Stimulated activated CD4-positive, alpha-beta T cell treated with anti-CD3 and anti-CD28 coated beads, TNF-alpha, amount 100 ng/mL, for 1 hour (primary cell): ENCODE data around the gene MNDA.
"Not testable (repeated sequence)": the region's sequence is repeated elsewhere in the genome, so short reads cannot be mapped to it uniquely, and the experiment has no call there.

ENCODE experiments used
- DNase-seq, 3 donors: peaks; one replicate each; pipeline ENCODE4 v3.0.0-alpha.2; 2020; ENCODE audit warnings: low read depth in 3 of 3, low spot score in 1 of 3

MNDA gene

DNA sequence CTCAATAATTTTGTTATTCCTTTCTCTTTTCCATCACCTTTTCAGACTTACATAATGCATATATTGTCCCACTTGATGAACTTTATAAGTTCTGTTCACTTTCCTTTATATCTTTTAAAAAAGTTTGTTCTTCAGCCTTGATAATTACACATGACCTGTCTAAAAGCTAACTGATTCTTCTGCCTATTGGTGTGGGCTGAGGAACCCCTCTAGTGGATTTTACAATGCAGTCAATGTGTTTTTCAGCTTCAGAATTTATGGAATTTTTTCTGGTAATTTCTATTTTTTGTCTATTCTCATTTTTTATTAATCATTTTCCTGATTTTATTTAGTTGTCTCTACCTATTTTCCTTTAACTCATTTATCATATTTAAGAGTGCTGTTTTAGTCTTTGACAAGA, 7.5 kb downstream of the MNDA start:
- DNase-seq: no peak

- DNase-seq: no peak
Measured at GRCh38 chr1:158839566-158839965, 8.4 kb downstream of the MNDA start.

- no peak for DNase-seq
Measured at GRCh38 chr1:158840236-158840635, 9.1 kb downstream of the MNDA start.

DNA sequence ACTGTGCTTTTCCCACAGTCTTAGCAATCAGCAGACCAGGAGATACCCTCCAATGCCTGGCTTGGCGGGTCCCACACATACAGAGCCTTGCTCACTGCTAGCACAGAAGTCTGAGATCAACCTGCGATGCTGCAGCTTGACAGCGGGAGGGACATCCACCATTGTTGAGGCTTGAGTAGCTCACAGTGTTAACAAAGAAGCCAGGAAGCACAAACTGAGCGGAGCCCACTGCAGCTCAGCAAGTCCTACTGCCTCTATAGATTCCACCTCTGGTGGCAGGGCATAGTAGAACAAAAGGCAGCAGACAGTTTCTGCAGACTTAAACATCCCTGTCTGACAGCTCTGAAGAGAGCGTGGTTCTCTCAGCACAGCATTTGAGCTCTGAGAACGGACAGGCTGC, 33.4 kb downstream of the MNDA start:
- no peak for DNase-seq

- DNase-seq: not testable (repeated sequence)
Measured at GRCh38 chr1:158870438-158870837, 39.3 kb downstream of the MNDA start.

- no peak for DNase-seq
Measured at GRCh38 chr1:158873141-158873540, 42.0 kb downstream of the MNDA start.

DNA sequence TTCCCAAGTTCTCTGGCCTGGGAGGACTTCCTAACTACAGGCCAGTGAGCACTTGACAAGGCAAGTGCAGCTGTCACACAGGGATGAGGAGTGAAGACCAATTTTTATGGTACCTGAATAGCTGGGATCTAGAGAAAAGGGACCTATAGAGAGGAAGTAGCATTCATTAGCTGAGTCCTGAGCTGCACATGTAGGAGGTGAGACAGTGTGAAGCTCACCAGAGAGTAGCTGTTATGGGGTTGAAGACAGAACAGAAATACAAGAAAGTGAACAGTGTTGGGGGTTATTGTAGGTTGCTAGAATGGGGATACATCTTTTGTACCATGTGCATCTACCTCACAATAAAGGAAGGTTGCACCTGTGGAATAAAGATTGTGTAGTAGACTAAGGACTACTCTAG, 62.5 kb downstream of the MNDA start:
- DNase-seq: no peak

DNA sequence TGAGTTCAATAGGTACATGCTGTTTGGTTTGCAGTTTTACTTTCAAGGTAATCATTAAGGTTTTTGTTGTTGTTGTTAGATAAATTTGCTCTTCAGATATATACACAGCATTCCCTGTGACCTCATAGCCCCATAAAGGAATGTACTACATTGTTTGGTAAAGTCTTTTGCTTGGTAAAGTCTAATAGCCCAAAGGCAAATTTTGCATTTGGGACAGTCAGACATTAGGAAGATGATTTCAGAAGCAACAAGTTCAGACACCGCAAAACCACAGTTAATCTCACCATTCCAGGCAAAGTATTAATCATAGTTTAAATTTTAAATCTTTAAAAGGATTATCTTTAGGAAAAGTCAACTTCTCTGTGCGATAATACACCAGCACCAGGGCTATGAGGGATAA, 67.6 kb downstream of the MNDA start:
- no peak for DNase-seq
